Left hindlimb (tissue), 1 donor: ENCODE data around the gene VSX2.

Experiments used
- DNase-seq: peaks from one replicate; pipeline ENCODE4 v3.0.0-alpha.2; 2018

Gene VSX2

GRCh38 chr14:74238974-74239847, at the start of gene VSX2:
TSS of gene VSX2 (plus strand) at chr14:74239449. CDS start at chr14:74239562, 113 bp downstream.
- DNase-seq: no peak

GRCh38 chr14:74190927-74191575, 48.2 kb upstream of the VSX2 start:
- no peak for DNase-seq

GRCh38 chr14:74194506-74195274, 44.6 kb upstream of the VSX2 start:
- no peak for DNase-seq

GRCh38 chr14:74195623-74196022, 43.6 kb upstream of the VSX2 start:
- DNase-seq: no peak

- no peak for DNase-seq
Measured at GRCh38 chr14:74198441-74199234, 40.6 kb upstream of the VSX2 start.

- DNase-seq: no peak
Measured at GRCh38 chr14:74202113-74202512, 37.1 kb upstream of the VSX2 start.

DNA sequence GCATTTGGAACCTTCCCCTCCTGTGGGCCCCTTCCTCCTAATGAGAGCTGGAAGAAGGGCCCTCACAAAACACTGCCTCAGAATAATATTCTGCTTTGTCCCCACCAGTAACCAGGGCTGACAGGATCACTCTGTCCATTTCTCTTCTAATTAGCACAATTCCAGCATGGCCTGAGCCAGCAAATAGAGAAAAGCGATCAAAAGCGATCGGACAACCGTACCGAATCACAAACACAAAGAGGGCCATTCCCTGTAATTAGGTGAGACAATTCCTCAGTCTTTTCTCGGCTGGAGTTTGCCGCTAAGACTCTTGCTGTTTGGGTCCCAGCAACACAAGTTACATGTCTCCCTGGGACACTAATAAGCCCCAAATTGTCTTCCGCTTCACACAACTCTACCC, 35.6 kb upstream of the VSX2 start:
- no peak for DNase-seq

GRCh38 chr14:74204491-74204890, 34.8 kb upstream of the VSX2 start:
- no peak for DNase-seq

DNA sequence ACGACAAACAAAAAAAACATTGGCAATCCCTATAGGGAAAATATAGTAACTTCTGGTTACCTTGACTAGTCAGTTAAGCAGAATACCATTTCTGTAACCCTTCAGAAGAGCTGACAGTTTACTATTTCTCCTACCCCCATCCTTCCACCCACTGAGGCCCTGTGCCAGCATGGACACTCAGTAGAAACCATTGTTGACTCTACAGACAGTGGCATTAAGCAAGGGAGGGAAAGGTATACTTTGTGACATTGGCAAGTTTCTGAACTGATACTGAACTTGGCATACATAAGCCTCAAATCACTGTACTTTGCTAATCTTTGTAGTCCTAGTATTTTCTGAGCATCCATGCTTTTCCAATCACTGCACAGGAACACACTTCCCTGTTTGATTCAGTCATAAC, 33.4 kb upstream of the VSX2 start:
- no peak for DNase-seq

- no peak for DNase-seq
Measured at GRCh38 chr14:74207943-74208342, 31.3 kb upstream of the VSX2 start.

GRCh38 chr14:74208642-74209041, 30.6 kb upstream of the VSX2 start:
- no peak for DNase-seq

DNA sequence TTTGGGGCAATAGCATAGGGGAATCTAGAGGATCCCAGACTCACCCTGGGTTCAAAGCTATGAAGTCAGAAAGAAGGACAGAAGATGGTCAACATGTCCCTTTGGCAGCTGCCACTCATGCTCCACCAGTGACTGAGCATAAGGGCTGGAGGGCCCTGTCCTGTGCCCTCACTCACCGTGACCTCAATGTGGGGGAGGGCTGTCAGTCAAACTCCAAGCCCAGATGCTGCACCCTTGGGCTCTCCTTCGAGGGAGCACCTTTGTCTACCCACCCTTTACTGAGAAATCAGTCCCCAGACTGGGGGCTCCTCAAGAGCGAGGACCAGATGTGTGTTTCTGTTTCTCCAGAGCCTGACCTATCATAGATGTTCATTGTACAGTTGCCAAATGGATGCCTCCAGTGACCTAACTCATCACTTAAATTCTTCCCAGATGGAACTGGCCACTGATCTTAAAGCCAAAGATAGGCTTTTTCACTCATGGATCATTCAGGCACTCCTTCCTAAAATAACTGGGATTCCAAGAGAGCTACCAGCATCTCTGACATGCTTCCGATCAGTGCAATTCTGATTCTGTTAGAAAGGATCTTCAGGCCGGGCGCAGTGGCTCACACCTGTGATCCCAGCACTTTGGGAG, 27.2 kb upstream of the VSX2 start:
- DNase-seq: no peak

DNA sequence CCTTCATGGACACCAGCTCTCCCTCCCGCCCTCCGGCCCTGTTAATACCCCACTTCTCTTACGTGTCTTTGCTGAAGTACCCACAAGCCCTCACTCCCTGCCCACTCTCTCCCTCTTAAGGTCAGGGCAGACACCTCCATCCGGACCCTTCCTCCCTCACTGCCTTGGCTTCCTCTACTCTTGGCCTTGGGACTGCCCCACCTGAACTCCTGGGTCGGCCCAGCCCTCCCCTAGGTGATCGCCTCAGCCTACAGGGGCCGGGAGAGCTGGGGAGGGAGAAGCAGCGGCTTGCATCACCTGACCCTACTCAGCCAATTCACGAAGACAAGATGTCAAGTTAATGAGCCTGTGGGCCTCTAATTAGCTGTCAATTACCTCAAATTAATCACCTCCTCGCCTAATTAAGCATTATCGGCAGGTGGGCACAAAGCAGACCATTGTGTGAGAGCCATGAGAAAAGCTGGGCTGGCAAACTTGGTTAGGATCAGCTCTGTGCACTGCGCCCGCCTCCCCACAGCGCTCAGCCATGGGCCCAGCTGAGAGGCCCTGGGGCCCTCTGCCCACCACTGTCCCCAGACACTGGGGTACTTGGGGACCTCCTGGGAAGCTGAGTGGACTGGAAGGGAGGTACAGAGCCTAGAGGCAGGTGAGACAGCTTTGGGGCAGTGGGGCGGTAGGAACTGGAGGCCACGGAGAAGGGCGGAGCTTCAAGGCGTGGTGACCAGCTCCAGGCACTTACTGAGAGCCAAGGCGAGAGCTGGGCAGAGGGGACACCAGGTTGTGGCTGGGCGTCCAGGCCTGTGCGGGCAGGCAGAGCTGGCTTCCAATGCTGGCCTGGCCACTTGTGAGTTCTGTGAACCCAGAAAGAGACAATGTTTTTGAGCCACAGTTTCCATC, 25.1 kb upstream of the VSX2 start:
- DNase-seq: no peak

- DNase-seq: no peak
Measured at GRCh38 chr14:74216671-74217070, 22.6 kb upstream of the VSX2 start.

- DNase-seq: peak; percentile 67
Measured at GRCh38 chr14:74217672-74218448, 21.4 kb upstream of the VSX2 start.

GRCh38 chr14:74218462-74218861, 20.8 kb upstream of the VSX2 start:
- DNase-seq: no peak

- no peak for DNase-seq
Measured at GRCh38 chr14:74219277-74220205, 19.7 kb upstream of the VSX2 start.

DNA sequence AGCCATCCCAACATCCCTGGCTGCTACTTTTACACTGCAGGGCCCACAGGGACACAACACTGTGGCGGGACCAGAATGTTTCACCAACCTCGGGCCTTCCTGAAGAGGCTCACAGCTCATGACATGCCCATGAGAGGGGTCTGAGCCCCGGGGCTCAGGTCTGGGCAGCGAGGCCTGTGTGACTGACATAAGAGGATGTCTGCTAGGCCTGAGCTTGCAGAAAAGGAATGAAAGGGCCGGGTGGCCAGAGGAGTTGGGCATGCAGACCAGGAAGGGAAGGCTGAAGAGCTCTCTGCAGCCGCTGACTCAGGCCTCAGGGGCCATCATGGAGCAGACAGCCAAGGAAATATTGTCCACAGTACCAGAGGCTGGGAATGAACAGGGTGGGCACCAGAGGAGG, 18.3 kb upstream of the VSX2 start:
- DNase-seq: no peak

DNA sequence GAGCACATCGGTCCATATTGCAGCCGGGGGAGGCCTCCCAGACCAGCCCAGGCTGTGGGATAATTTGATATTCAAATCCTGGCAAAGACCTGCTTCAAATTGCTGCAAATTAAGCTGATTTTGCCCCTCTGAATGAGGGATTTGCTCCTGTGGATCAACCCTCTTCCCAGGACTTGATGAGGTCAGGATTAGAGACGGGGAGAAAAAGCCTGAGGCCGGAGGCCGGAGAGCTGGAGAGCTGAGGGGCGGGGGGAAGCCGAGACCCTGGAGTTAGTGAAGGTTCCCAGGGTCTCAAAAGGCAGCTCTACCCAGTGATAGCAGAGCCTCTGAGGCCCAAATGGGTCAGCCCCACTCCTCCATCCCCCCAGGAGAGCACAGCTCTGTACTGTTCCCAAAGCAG, 17.5 kb upstream of the VSX2 start:
- no peak for DNase-seq
